Myocyte (in vitro differentiated cells): ENCODE results near the gene ARHGAP20. TPM values are rescaled to one million over a fixed set of nuclear protein-coding genes. Genes with fewer than 3 reads are reported as not detected.

Experiments used
- DNase-seq: peaks from one replicate; pipeline ENCODE4 v3.0.0-alpha.2; 2012; ENCODE audit warnings: low read depth
- total RNA-seq: library from RNA; depleted of rRNA; stranded (reverse); fragments of >200 nt; gene quantifications from 2 replicates; pipeline ENCODE4 v1.2.3, GENCODE V29; 2014

The ARHGAP20 gene
- total RNA-seq, 1 donor from 2014 or later, result 0.59 TPM

- no peak for DNase-seq
Observed at GRCh38 chr11:110529043-110529442, 183.2 kb downstream of the ARHGAP20 start.

GRCh38 chr11:110527146-110527545 lies 185.1 kb downstream of the ARHGAP20 start:
- DNase-seq, result peak; percentile 20
